SK-N-MC (cell line): Measurements from ENCODE around the gene TMBIM1.
A peak's percentile ranks its signal among the peaks of the same experiment; 100 is the strongest.

Experiments
- DNase-seq: peaks from one replicate; pipeline ENCODE4 v3.0.0-alpha.2; 2011; ENCODE audit warnings: low read depth, low spot score
- H3K27ac ChIP-seq: fragments of 200-600 bp; sonication (generic); 2 replicates; pipeline ENCODE4 v1.5.1; 2016; ENCODE audit warnings: mixed run types
- H3K36me3 ChIP-seq: fragments of 200-600 bp; sonication (generic); 2 replicates; pipeline ENCODE4 v1.6.1; 2017; ENCODE audit warnings: antibody characterized with exemption, low read length, mixed read lengths; ENCODE audit not compliant: insufficient read depth
- H3K4me3 ChIP-seq: fragments of 200-600 bp; sonication (generic); 2 replicates; pipeline ENCODE4 v1.5.1; 2016
- H3K9ac ChIP-seq: fragments of 200-600 bp; sonication (generic); 2 replicates; pipeline ENCODE4 v1.8.0; 2017; ENCODE audit warnings: mixed run types, mixed read lengths; ENCODE audit not compliant: insufficient read length
- H3K9me3 ChIP-seq: fragments of 200-600 bp; sonication (generic); 2 replicates; pipeline ENCODE4 v1.6.1; 2017; ENCODE audit warnings: low read depth, mild to moderate bottlenecking, antibody characterized with exemption, low read length, moderate library complexity, mixed read lengths
- EZH2 ChIP-seq: fragments of 200-600 bp; sonication (generic); IDR thresholded peaks from one replicate; pipeline ENCODE4 v1.6.1; 2017; ENCODE audit warnings: antibody characterized with exemption
- FOXP2 ChIP-seq: optimal IDR thresholded peaks from 2 replicates; pipeline ENCODE3; 2011; ENCODE audit warnings: mild to moderate bottlenecking, moderate library complexity; ENCODE audit not compliant: insufficient read depth; ENCODE audit errors: extremely low read length, control extremely low read depth
- POLR2AphosphoS5 ChIP-seq: IDR thresholded peaks from 2 replicates; pipeline ENCODE4 v1.6.1; 2012; ENCODE audit warnings: mild to moderate bottlenecking, low read depth, low read length, borderline replicate concordance

Gene TMBIM1

DNA sequence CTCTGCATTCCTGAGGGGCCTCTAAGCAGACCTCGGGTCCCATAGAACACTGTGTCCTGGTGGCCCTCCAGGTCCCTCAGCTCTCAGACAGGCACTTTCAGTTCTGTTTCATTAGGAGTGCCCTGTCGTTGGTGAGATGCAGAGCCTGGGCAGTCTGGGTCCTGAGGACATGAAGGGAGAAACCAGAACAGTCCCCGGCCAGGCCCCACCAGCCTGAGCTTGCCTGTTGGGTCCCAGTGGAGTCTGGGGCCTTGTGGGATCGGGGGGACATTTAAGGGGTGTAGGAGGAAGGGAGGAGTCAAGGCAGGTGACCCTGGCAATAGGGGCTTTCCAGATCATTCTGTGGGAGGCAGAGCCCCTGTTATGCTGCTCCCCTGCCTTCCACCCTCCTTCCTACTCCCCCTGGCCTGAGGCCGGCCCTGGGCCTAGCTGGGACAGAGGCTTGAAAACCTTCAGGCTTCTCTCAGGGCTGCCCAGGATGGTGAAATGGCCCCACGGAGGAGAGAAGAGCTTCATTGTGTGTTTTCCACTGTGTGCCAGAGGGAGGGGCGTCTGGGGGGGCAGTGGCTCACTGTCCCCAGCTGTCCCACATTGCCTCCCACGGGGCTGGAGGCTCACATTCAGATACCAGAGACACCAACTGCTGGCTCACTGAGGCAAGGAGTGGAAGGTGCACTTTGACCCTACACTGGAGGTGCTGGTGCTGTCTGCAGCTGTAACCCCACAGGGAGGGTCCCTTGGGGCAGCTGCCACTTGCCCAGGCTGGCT lies 37.7 kb upstream of the TMBIM1 start:
- no peak for DNase-seq
- Histone ChIP-seq H3K4me3 (no peak overlapping the region), H3K9ac (no peak overlapping the region), H3K36me3 (no peaks in the 10 kb centered on the region), H3K27ac (no peak overlapping the region), H3K9me3 (no peaks in the 10 kb centered on the region)
- no peak for TF ChIP-seq POLR2AphosphoS5
- no peak for TF ChIP-seq FOXP2
- TF ChIP-seq EZH2, result no peak

GRCh38 chr2:218329027-218329825 lies 36.9 kb upstream of the TMBIM1 start:
- no peak for TF ChIP-seq EZH2
- no peak for TF ChIP-seq POLR2AphosphoS5
- TF ChIP-seq FOXP2, result no peak
- Histone ChIP-seq H3K4me3 (no peak overlapping the region), H3K27ac (no peak overlapping the region), H3K36me3 (no peaks in the 10 kb centered on the region), H3K9ac (no peak overlapping the region), H3K9me3 (no peaks in the 10 kb centered on the region)
- no peak for DNase-seq

GRCh38 chr2:218328294-218328693 lies 36.0 kb upstream of the TMBIM1 start:
- TF ChIP-seq POLR2AphosphoS5, result no peak
- TF ChIP-seq EZH2, result no peak
- no peak for TF ChIP-seq FOXP2
- H3K27ac ChIP-seq, result no peak overlapping the region
- H3K36me3 ChIP-seq, result no peaks in the 10 kb centered on the region
- no peak overlapping the region for H3K4me3 ChIP-seq
- H3K9me3 ChIP-seq, result no peaks in the 10 kb centered on the region
- no peak overlapping the region for H3K9ac ChIP-seq
- DNase-seq, result no peak

DNA sequence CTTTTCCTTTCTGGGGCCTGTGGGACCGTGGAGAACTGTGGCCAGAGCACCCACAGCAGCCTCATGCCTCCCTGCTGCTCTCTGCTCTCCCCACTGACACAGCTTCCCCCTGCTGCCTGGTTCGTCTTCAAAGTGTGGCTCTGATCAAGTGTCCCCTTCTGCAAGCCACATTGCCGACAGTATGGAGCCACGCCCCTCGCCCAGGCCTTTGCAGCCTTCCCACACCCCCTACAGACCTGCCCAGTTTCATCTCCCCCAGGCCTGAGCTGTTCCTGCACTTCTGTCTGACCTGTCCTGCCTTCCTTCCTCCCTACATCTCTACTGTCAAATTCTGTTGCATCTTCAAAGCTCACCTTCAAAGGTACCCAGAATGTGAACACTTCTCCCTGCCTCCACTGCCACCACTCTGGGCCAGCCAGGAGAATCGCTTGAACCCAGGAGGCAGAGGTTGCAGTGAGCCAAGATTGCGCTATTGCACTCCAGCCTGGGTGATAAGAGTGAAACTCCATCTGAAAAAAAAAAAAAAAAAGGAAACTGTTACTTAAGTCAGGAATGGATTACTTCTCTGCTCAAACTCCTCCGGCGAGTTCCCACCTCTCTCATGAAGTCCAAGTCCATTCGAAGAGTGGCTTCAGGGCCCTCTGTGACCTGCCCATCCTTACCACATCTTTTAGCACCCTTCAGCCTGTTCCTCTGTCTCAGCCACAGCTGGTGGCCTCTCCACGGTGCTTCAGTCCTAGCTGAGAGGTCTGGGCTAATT lies 35.3 kb upstream of the TMBIM1 start:
- Histone ChIP-seq H3K27ac (no peak overlapping the region), H3K4me3 (no peak overlapping the region), H3K36me3 (no peaks in the 10 kb centered on the region), H3K9me3 (no peaks in the 10 kb centered on the region), H3K9ac (no peak overlapping the region)
- DNase-seq, result no peak
- TF ChIP-seq EZH2 (no peak), FOXP2 (no peak), POLR2AphosphoS5 (no peak)

DNA sequence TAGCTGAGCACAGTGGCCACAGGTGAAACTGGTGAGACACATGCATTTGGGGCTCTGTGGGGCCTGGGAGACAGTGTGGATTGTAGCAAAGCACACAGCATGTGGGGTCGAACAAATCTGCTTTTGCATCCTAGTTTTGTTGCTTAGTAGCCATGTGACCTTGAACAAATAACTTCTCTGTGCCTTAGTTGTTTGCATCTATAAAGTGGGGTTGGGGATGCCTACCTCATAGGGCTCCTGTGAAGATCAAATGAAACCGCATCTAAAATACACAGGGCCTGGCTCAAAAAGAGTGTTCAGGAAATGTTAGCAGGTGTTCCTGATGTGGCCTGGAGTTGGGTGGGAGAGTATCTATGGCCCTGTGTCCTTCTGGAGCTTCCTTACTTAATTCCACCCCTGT lies 34.0 kb upstream of the TMBIM1 start:
- no peaks in the 10 kb centered on the region for H3K36me3 ChIP-seq
- no peak overlapping the region for H3K4me3 ChIP-seq
- H3K9ac ChIP-seq, result no peak overlapping the region
- H3K9me3 ChIP-seq, result no peaks in the 10 kb centered on the region
- no peak for TF ChIP-seq POLR2AphosphoS5
- TF ChIP-seq FOXP2, result no peak
- TF ChIP-seq EZH2, result no peak
- no peak for DNase-seq
- no peak overlapping the region for H3K27ac ChIP-seq

- H3K9ac ChIP-seq, result peak overlapping the region; percentile 41
- H3K27ac ChIP-seq, result 0 out of 2 replicates have a peak overlapping the region, but pooled peaks have one; percentile 25
- no peaks in the 10 kb centered on the region for H3K36me3 ChIP-seq
- DNase-seq, result no peak
- H3K9me3 ChIP-seq, result no peaks in the 10 kb centered on the region
- H3K4me3 ChIP-seq, result no peak overlapping the region; the same call in 1 of the 2 replicates
- TF ChIP-seq FOXP2, result no peak
Observed at GRCh38 chr2:218325566-218326160, 33.4 kb upstream of the TMBIM1 start.

- H3K27ac ChIP-seq, result peak overlapping the region; percentile 87
- H3K9ac ChIP-seq, result peak overlapping the region; percentile 21
- peak overlapping the region; percentile 83 for H3K4me3 ChIP-seq
- H3K36me3 ChIP-seq, result no peaks in the 10 kb centered on the region
- 0 out of 2 replicates have a peak, but pooled peaks have one; percentile 32 for TF ChIP-seq POLR2AphosphoS5
- TF ChIP-seq FOXP2, result no peak
- DNase-seq, result no peak
- H3K9me3 ChIP-seq, result no peaks in the 10 kb centered on the region
Observed at GRCh38 chr2:218323526-218324472, 31.5 kb upstream of the TMBIM1 start.
